ENCODE data around the gene LRRC4C. TPM values are rescaled to one million over a fixed set of nuclear protein-coding genes. Genes with fewer than 3 reads are reported as not detected.

The LRRC4C gene
- polyA plus RNA-seq, 1 experiment, result 0.02 TPM

- Histone ChIP-seq H3K4me3 (ENCODE audit: low read depth, low read length) (no peak overlapping the region), H3K27me3 (ENCODE audit: control insufficient read depth, insufficient read depth, low read length) (no peaks in the 10 kb centered on the region), H3K9me3 (ENCODE audit: control insufficient read depth, insufficient read depth, low read length) (no peaks in the 10 kb centered on the region), H3K27ac (ENCODE audit: low read depth, low read length) (no peak overlapping the region)
- TF ChIP-seq CTCF (IDR thresholded peaks at IDR 0.05; ENCODE audit: low read depth, low read length), result no peak
- POLR2A ChIA-PET, result no interaction called here
- DNase-seq (ENCODE audit: low read depth, low spot score), result no peak
- CTCF ChIA-PET, result interaction anchor here (1.2 to 5.4 kb wide), 2 partner anchors 17 to 29 kb away, joined by 3 to 35 read pairs; no protein-coding TSS in a partner anchor
Measured at GRCh38 chr11:40323241-40323640, 1136.2 kb downstream of the LRRC4C start.

GRCh38 chr11:40321537-40321936 lies 1137.9 kb downstream of the LRRC4C start:
- no peak overlapping the region for H3K4me3 ChIP-seq (ENCODE audit: low read depth, low read length)
- H3K27me3 ChIP-seq (ENCODE audit: control insufficient read depth, insufficient read depth, low read length), result no peaks in the 10 kb centered on the region
- no peak overlapping the region for H3K27ac ChIP-seq (ENCODE audit: low read depth, low read length)
- ChIA-PET CTCF (interaction anchor here (2.3 to 2.9 kb wide), 2 partner anchors 15 to 28 kb away, joined by 10 to 15 read pairs; no protein-coding TSS in a partner anchor), POLR2A (no interaction called here)
- DNase-seq (ENCODE audit: low read depth, low spot score), result no peak
- no peak for TF ChIP-seq CTCF (IDR thresholded peaks at IDR 0.05; ENCODE audit: low read depth, low read length)
- no peaks in the 10 kb centered on the region for H3K9me3 ChIP-seq (ENCODE audit: control insufficient read depth, insufficient read depth, low read length)

- H3K27ac ChIP-seq (ENCODE audit: low read depth, low read length), result no peak overlapping the region
- no peaks in the 10 kb centered on the region for H3K27me3 ChIP-seq (ENCODE audit: control insufficient read depth, insufficient read depth, low read length)
- POLR2A ChIA-PET, result no interaction called here
- no peak overlapping the region for H3K4me3 ChIP-seq (ENCODE audit: low read depth, low read length)
- no peak for DNase-seq (ENCODE audit: low read depth, low spot score)
- CTCF ChIA-PET, result interaction anchor here (2.0 kb wide), 1 partner anchor 22 kb away, joined by 8 read pairs; no protein-coding TSS in a partner anchor
- TF ChIP-seq CTCF (IDR thresholded peaks at IDR 0.05; ENCODE audit: low read depth, low read length), result no peak
- H3K9me3 ChIP-seq (ENCODE audit: control insufficient read depth, insufficient read depth, low read length), result no peaks in the 10 kb centered on the region
Measured at GRCh38 chr11:40316171-40316570, 1143.3 kb downstream of the LRRC4C start.

- Histone ChIP-seq H3K9me3 (ENCODE audit: control insufficient read depth, insufficient read depth, low read length) (no peaks in the 10 kb centered on the region), H3K27me3 (ENCODE audit: control insufficient read depth, insufficient read depth, low read length) (no peaks in the 10 kb centered on the region), H3K4me3 (ENCODE audit: low read depth, low read length) (no peak overlapping the region), H3K27ac (ENCODE audit: low read depth, low read length) (no peak overlapping the region)
- no peak for DNase-seq (ENCODE audit: low read depth, low spot score)
- ChIA-PET CTCF (interaction anchor here (1.0 kb wide), 1 partner anchor 21 kb away, joined by 5 read pairs; no protein-coding TSS in a partner anchor), POLR2A (no interaction called here)
- no peak for TF ChIP-seq CTCF (IDR thresholded peaks at IDR 0.05; ENCODE audit: low read depth, low read length)
Measured at GRCh38 chr11:40315122-40315521, 1144.3 kb downstream of the LRRC4C start.

- Histone ChIP-seq H3K4me3 (ENCODE audit: low read depth, low read length) (no peak overlapping the region), H3K27ac (ENCODE audit: low read depth, low read length) (no peak overlapping the region), H3K27me3 (ENCODE audit: control insufficient read depth, insufficient read depth, low read length) (no peaks in the 10 kb centered on the region), H3K9me3 (ENCODE audit: control insufficient read depth, insufficient read depth, low read length) (no peaks in the 10 kb centered on the region)
- ChIA-PET CTCF (interaction anchor here (0.7 kb wide), 1 partner anchor 21 kb away, joined by 4 read pairs; no protein-coding TSS in a partner anchor), POLR2A (no interaction called here)
- DNase-seq (ENCODE audit: low read depth, low spot score), result no peak
- no peak for TF ChIP-seq CTCF (IDR thresholded peaks at IDR 0.05; ENCODE audit: low read depth, low read length)
Measured at GRCh38 chr11:40314327-40314726, 1145.1 kb downstream of the LRRC4C start.

Data from AG04450 (cell line).